ENCODE measurements around the gene POC5. TPM values are rescaled to one million over a fixed set of nuclear protein-coding genes. Genes with fewer than 3 reads are reported as not detected.
"Not testable (repeated sequence)": the region's sequence is repeated elsewhere in the genome, so short reads cannot be mapped to it uniquely, and the experiment has no call there.

Gene POC5
- total and polyA plus RNA-seq, 2 experiments from 2014 or later, result 4.6 to 19.2 TPM

DNA sequence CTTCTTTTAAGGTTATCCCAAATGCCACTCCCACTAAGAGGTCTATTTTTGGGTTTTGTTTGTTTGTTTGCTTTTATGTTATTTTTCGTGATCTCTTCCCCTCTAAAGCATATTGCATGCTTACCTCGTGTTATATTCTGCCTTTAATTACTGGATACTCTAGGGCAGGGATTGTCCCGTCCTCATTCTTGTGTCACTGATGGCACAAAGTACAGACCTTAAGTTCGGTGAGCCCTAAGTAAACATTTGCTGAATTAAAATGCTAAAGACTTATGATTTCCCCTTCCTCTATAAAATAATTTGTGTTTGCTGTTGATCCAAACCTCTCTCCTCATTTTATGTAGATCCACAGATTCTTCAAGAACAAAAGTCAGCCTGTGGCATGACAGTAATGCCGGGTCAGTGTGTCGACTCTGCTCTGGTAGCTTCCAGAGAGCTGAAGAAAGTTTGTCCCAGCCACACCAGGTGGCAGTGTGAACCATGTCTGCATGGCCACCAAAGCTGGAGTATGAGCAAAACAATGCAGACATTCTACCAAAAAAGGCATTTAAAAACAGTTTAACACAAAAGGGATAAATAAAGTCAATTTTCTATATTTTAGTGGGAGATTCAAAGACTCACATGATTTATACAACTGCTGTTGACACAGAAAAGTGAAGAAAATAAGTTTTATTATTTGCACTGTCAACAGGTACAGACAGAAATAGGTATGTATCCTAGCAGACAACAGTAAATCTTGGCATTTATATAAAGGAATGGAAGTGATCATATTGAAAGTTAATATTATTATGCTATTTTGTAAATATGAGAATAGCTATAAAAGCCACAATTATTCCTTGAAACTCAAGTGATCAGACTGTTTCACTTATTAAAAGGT, 17.9 kb upstream of the POC5 start:
- H3K9me2 ChIP-seq (replicated peaks; ENCODE audit: insufficient read depth), result no peaks in the 10 kb centered on the region
- H4K20me1 ChIP-seq (ENCODE audit: insufficient read depth, poor library complexity, severe bottlenecking), result no peaks in the 10 kb centered on the region
- WGBS (ENCODE audit: low lambda C conversion rate, missing lambda C conversion rate), result 47% methylated on average over 6 of the region's 6 CpGs
- no peak overlapping the region for H2AFZ ChIP-seq
- no peaks in the 10 kb centered on the region for H3K4me1 ChIP-seq (ENCODE audit: insufficient read depth)
- H3K4me2 ChIP-seq, result no peak overlapping the region
- TF ChIP-seq CTCF (IDR thresholded peaks at IDR 0.05; ENCODE audit: poor library complexity) (peak; percentile 69), EZH2phosphoT487 (IDR thresholded peaks at IDR 0.05; ENCODE audit: low read depth, severe bottlenecking, unreplicated experiment) (no peak)
- no peaks in the 10 kb centered on the region for H3K9me3 ChIP-seq (ENCODE audit: low read depth)
- H3K4me3 ChIP-seq, result no peak overlapping the region
- H3K79me2 ChIP-seq, result no peaks in the 10 kb centered on the region
- H3K36me3 ChIP-seq (replicated peaks; ENCODE audit: insufficient read depth, low read depth), result no peaks in the 10 kb centered on the region
- no peak overlapping the region for H3K27ac ChIP-seq
- peak; percentile 64 for DNase-seq (ENCODE audit: low spot score)
- no peaks in the 10 kb centered on the region for H3K27me3 ChIP-seq

GRCh38 chr5:75733767-75734166, 16.5 kb upstream of the POC5 start:
- Histone ChIP-seq H3K79me2 (no peaks in the 10 kb centered on the region), H3K27me3 (no peaks in the 10 kb centered on the region), H3K4me2 (no peak overlapping the region), H3K9me3 (ENCODE audit: low read depth) (no peaks in the 10 kb centered on the region), H3K9me2 (replicated peaks; ENCODE audit: insufficient read depth) (no peaks in the 10 kb centered on the region), H4K20me1 (ENCODE audit: insufficient read depth, poor library complexity, severe bottlenecking) (no peaks in the 10 kb centered on the region), H3K36me3 (replicated peaks; ENCODE audit: insufficient read depth, low read depth) (no peaks in the 10 kb centered on the region), H3K4me1 (ENCODE audit: insufficient read depth) (no peaks in the 10 kb centered on the region), H3K27ac (no peak overlapping the region), H3K4me3 (no peak overlapping the region), H2AFZ (no peak overlapping the region)
- 90% methylated on average over 1 of the region's 1 CpG for WGBS (ENCODE audit: low lambda C conversion rate, missing lambda C conversion rate)
- TF ChIP-seq EZH2 (IDR thresholded peaks at IDR 0.05; ENCODE audit: borderline replicate concordance), result no peak
- no peak for TF ChIP-seq CTCF (IDR thresholded peaks at IDR 0.05; ENCODE audit: poor library complexity)
- no peak for TF ChIP-seq EZH2phosphoT487 (IDR thresholded peaks at IDR 0.05; ENCODE audit: low read depth, severe bottlenecking, unreplicated experiment)
- DNase-seq (ENCODE audit: low spot score), result no peak

DNA sequence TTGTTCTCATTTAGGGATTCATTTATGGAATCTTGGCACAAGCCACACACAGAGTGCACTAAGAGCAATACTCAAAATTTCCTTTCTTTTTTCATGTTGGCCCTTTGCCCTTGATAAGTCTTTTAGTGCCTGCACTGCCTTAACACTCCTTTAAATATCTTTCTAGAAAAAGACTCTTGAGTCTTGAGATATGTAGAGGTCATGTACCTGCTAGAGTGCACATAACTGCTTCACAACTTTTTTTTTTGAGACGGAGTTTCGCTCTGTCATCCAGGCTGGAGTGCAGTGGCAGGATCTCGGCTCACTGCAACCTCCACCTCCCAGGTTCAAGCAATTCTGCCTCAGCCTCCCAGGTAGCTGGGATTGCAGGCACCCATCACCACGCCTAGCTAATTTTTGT, 14.3 kb upstream of the POC5 start:
- not testable (repeated sequence) for H3K4me1 ChIP-seq (ENCODE audit: insufficient read depth); H2AFZ ChIP-seq; H3K4me3 ChIP-seq; H3K79me2 ChIP-seq; H4K20me1 ChIP-seq (ENCODE audit: insufficient read depth, poor library complexity, severe bottlenecking); H3K36me3 ChIP-seq (replicated peaks; ENCODE audit: insufficient read depth, low read depth); H3K4me2 ChIP-seq; H3K27ac ChIP-seq; DNase-seq (ENCODE audit: low spot score); H3K27me3 ChIP-seq; H3K9me3 ChIP-seq (ENCODE audit: low read depth); H3K9me2 ChIP-seq (replicated peaks; ENCODE audit: insufficient read depth)
- WGBS (ENCODE audit: low lambda C conversion rate, missing lambda C conversion rate), result 93% methylated on average over 4 of the region's 4 CpGs

GRCh38 chr5:75729321-75729720, 12.1 kb upstream of the POC5 start:
- H3K27me3 ChIP-seq, result no peaks in the 10 kb centered on the region
- no peak overlapping the region for H2AFZ ChIP-seq
- no peak for DNase-seq (ENCODE audit: low spot score)
- H3K36me3 ChIP-seq (replicated peaks; ENCODE audit: insufficient read depth, low read depth), result no peaks in the 10 kb centered on the region
- H3K4me3 ChIP-seq, result no peak overlapping the region
- no peaks in the 10 kb centered on the region for H3K9me2 ChIP-seq (replicated peaks; ENCODE audit: insufficient read depth)
- WGBS (ENCODE audit: low lambda C conversion rate, missing lambda C conversion rate), result 83% methylated on average over 3 of the region's 3 CpGs
- TF ChIP-seq EZH2phosphoT487 (IDR thresholded peaks at IDR 0.05; ENCODE audit: low read depth, severe bottlenecking, unreplicated experiment) (no peak), CTCF (IDR thresholded peaks at IDR 0.05; ENCODE audit: poor library complexity) (no peak), EZH2 (IDR thresholded peaks at IDR 0.05; ENCODE audit: borderline replicate concordance) (no peak)
- no peak overlapping the region for H3K4me2 ChIP-seq
- H4K20me1 ChIP-seq (ENCODE audit: insufficient read depth, poor library complexity, severe bottlenecking), result no peaks in the 10 kb centered on the region
- no peak overlapping the region for H3K27ac ChIP-seq
- H3K79me2 ChIP-seq, result no peaks in the 10 kb centered on the region
- H3K4me1 ChIP-seq (ENCODE audit: insufficient read depth), result no peaks in the 10 kb centered on the region
- no peaks in the 10 kb centered on the region for H3K9me3 ChIP-seq (ENCODE audit: low read depth)

All from hepatocyte (in vitro differentiated cells).